EH (cell line): ENCODE measurements around the gene FYB1.

ENCODE experiments used
- DNase-seq: peaks from one replicate; pipeline ENCODE4 v3.0.0-alpha.2; 2015; ENCODE audit warnings: low read depth

The FYB1 gene

GRCh38 chr5:39160576-39161213 is 58.7 kb downstream of the FYB1 start:
- no peak for DNase-seq

GRCh38 chr5:39159811-39160490 is 59.4 kb downstream of the FYB1 start:
- no peak for DNase-seq

- no peak for DNase-seq
These were observed 60.6 kb downstream of the FYB1 start for GRCh38 chr5:39158786-39159185.

- peak; percentile 39 for DNase-seq
These were observed 61.2 kb downstream of the FYB1 start for GRCh38 chr5:39158127-39158593.

- no peak for DNase-seq
These were observed 61.7 kb downstream of the FYB1 start for GRCh38 chr5:39157701-39158100.

GRCh38 chr5:39156082-39156481 is 63.3 kb downstream of the FYB1 start:
- DNase-seq: no peak

- no peak for DNase-seq
These were observed 67.6 kb downstream of the FYB1 start for GRCh38 chr5:39151745-39152144.

GRCh38 chr5:39149966-39150365 is 69.4 kb downstream of the FYB1 start:
- no peak for DNase-seq

- DNase-seq: peak; percentile 37
These were observed 70.3 kb downstream of the FYB1 start for GRCh38 chr5:39148983-39149534.

- DNase-seq: no peak
These were observed 72.4 kb downstream of the FYB1 start for GRCh38 chr5:39146831-39147540.

- DNase-seq: no peak
These were observed 76.1 kb downstream of the FYB1 start for GRCh38 chr5:39143151-39143860.

- peak; percentile 35 for DNase-seq
These were observed 78.7 kb downstream of the FYB1 start for GRCh38 chr5:39140558-39141168.

- peak; percentile 78 for DNase-seq
These were observed 80.5 kb downstream of the FYB1 start for GRCh38 chr5:39138892-39139291.

- DNase-seq: no peak
These were observed 81.4 kb downstream of the FYB1 start for GRCh38 chr5:39137819-39138451.

- DNase-seq: no peak
These were observed 82.0 kb downstream of the FYB1 start for GRCh38 chr5:39137391-39137790.

GRCh38 chr5:39132792-39133191 is 86.6 kb downstream of the FYB1 start:
- no peak for DNase-seq

GRCh38 chr5:39132128-39132447 is 87.3 kb downstream of the FYB1 start:
- DNase-seq: no peak

- DNase-seq: no peak
These were observed 87.9 kb downstream of the FYB1 start for GRCh38 chr5:39131210-39132127.

GRCh38 chr5:39130716-39131115 is 88.6 kb downstream of the FYB1 start:
- no peak for DNase-seq

GRCh38 chr5:39121922-39122321 is 97.4 kb downstream of the FYB1 start:
- DNase-seq: no peak
